Endothelial cell of umbilical vein (primary cell): ENCODE results near the gene CENPU. TPM values are rescaled to one million over a fixed set of nuclear protein-coding genes. Genes with fewer than 3 reads are reported as not detected.

Experiments
- BruUV-seq: library from RNA; stranded (reverse); fragments of 400-500 nt; replicated peaks from 2 replicates; lab custom pipeline; 2021; lab: Mats Ljungman, UMichigan
- CTCF ChIA-PET: fragments of 300-600, 350-600 bp; sonication (Branson Sonifier 250); formaldehyde crosslinking; loops from one replicate; lab custom pipeline; 2021; ENCODE audit warnings: antibody characterized with exemption, inconsistent platforms; lab: Charles Lee
- POLR2A ChIA-PET: fragments of 300-600, 350-600 bp; sonication (Branson Sonifier 250); formaldehyde crosslinking; loops from one replicate; lab custom pipeline; 2021; ENCODE audit warnings: antibody characterized with exemption, inconsistent platforms; lab: Charles Lee
- DNase-seq: peaks from one replicate; pipeline ENCODE4 v3.0.0-alpha.2; 2011; ENCODE audit warnings: low read depth, low spot score
- FAIRE-seq: peaks from 2 replicates; lab custom pipeline; 2011; peaks lifted over from hg19 to GRCh38; lab: Jason Lieb, UNC
- H2AFZ ChIP-seq: 2 replicates; pipeline ENCODE4 v1.6.0; 2012; ENCODE audit warnings: low read depth, low read length, control low read depth, inconsistent platforms
- H3K27ac ChIP-seq: 2 replicates; pipeline ENCODE4 v1.5.1; 2011; ENCODE audit warnings: low read depth, mild to moderate bottlenecking, control low read depth, low read length, moderate library complexity; ENCODE audit not compliant: insufficient read depth
- H3K27me3 ChIP-seq, 2 experiments: 2 replicates each; pipeline versions ENCODE4 v1.6.0 to v1.6.1; 2011; ENCODE audit warnings: low read length in 2 of 2, mixed read lengths in 1 of 2; ENCODE audit not compliant: control insufficient read depth in 2 of 2, insufficient read depth in 2 of 2
- H3K36me3 ChIP-seq, 2 experiments: 2 replicates in 1 of 2; 3 replicates in 1 of 2; pipeline ENCODE4 v1.5.1; 2011; ENCODE audit warnings: low read length in 2 of 2, mild to moderate bottlenecking in 1 of 2, moderate library complexity in 1 of 2; ENCODE audit not compliant: control insufficient read depth in 2 of 2, insufficient read depth in 2 of 2; ENCODE audit errors: extremely low read depth in 1 of 2
- H3K4me1 ChIP-seq: 3 replicates; pipeline ENCODE4 v1.5.1; 2011; ENCODE audit warnings: mild to moderate bottlenecking, low read length; ENCODE audit not compliant: control insufficient read depth, insufficient read depth; ENCODE audit errors: extremely low read depth
- H3K4me2 ChIP-seq: 2 replicates; pipeline ENCODE4 v1.6.1; 2011; ENCODE audit warnings: low read length, control low read depth, mixed read lengths; ENCODE audit not compliant: insufficient read depth
- H3K4me3 ChIP-seq, 3 experiments: fragments of 200-600 bp in 1 of 3; sonication (generic), shearing (Covaris generic) in 1 of 3; replicated peaks in 1 of 3; 2 replicates each; pipeline ENCODE4 v1.5.1; 2011 to 2016; ENCODE audit warnings: control low read depth in 3 of 3, low read length in 3 of 3, mild to moderate bottlenecking in 2 of 3, inconsistent platforms in 1 of 3, low read depth in 1 of 3, moderate library complexity in 1 of 3; ENCODE audit not compliant: insufficient read depth in 1 of 3
- H3K79me2 ChIP-seq: 2 replicates; pipeline ENCODE4 v1.6.0; 2012; ENCODE audit warnings: low read length, inconsistent platforms; ENCODE audit not compliant: control insufficient read depth, insufficient read depth
- H3K9ac ChIP-seq: replicated peaks from 2 replicates; pipeline ENCODE3; 2011; ENCODE audit warnings: low read length, control low read depth; ENCODE audit not compliant: insufficient read depth; ENCODE audit errors: extremely low read depth
- H3K9me1 ChIP-seq: replicated peaks from 3 replicates; pipeline ENCODE4 v1.6.0; 2011; ENCODE audit warnings: mild to moderate bottlenecking, low read length; ENCODE audit not compliant: control insufficient read depth, insufficient read depth; ENCODE audit errors: extremely low read depth
- H3K9me3 ChIP-seq: replicated peaks from 2 replicates; pipeline ENCODE4 v1.5.1; 2012; ENCODE audit warnings: low read length, inconsistent platforms; ENCODE audit not compliant: control insufficient read depth, insufficient read depth
- H4K20me1 ChIP-seq: replicated peaks from 2 replicates; pipeline ENCODE3; 2011; ENCODE audit warnings: mild to moderate bottlenecking, low read length; ENCODE audit not compliant: control insufficient read depth, insufficient read depth; ENCODE audit errors: extremely low read depth
- CTCF ChIP-seq, 2 donors: IDR thresholded peaks; 1 replicate in 1 of 2; 2 replicates in 1 of 2; pipeline ENCODE4 v1.5.1; 2011; ENCODE audit warnings: low read length in 2 of 2, mild to moderate bottlenecking in 2 of 2, moderate library complexity in 2 of 2, control low read depth in 1 of 2, inconsistent platforms in 1 of 2, low read depth in 1 of 2; ENCODE audit not compliant: insufficient read depth in 1 of 2; ENCODE audit errors: extremely low read depth in 1 of 2
- FOS ChIP-seq: IDR thresholded peaks from 2 replicates; pipeline ENCODE4 v1.6.1; 2011; ENCODE audit warnings: mild to moderate bottlenecking, low read length, moderate library complexity, borderline replicate concordance; ENCODE audit not compliant: insufficient read depth
- GATA2 ChIP-seq: IDR thresholded peaks from 2 replicates; pipeline ENCODE4 v1.7.0; 2011; ENCODE audit warnings: low read depth, mild to moderate bottlenecking, moderate library complexity, mixed read lengths, low read length; ENCODE audit not compliant: insufficient read length, insufficient read depth
- JUN ChIP-seq: IDR thresholded peaks from 2 replicates; pipeline ENCODE4 v1.6.1; 2011; ENCODE audit warnings: borderline replicate concordance, low read depth; ENCODE audit not compliant: insufficient read length, insufficient read depth
- MAX ChIP-seq: IDR thresholded peaks from 2 replicates; pipeline ENCODE4 v1.6.1; 2011; ENCODE audit not compliant: insufficient read depth, insufficient read length
- MYC ChIP-seq: IDR thresholded peaks from one replicate; pipeline ENCODE4 v1.6.1; 2011; ENCODE audit warnings: mild to moderate bottlenecking, low read depth, low read length
- POLR2A ChIP-seq: IDR thresholded peaks from 2 replicates; pipeline ENCODE4 v1.6.1; 2012; ENCODE audit warnings: low read depth, mild to moderate bottlenecking, control low read depth, low read length
- dilution Hi-C: fragments of 300-500 bp; cut with MboI; formaldehyde crosslinking; loops from one replicate; pipeline ENCODE4 v1.15.0; 2019; ENCODE audit warnings: low sequenced_read_pairs; ENCODE audit not compliant: extremely low pct_ligation_motif_present
- intact Hi-C: fragments of 100-400 bp; cut with micrococcal nuclease; formaldehyde crosslinking; loops from one replicate; pipeline ENCODE4 v1.10.0; 2022
- polyA plus RNA-seq, 4 experiments: library from polyadenylated mRNA; depleted of rRNA in 3 of 4; stranded (reverse) in 3 of 4; unstranded in 1 of 4; fragments of >200 nt; gene quantifications; 2 replicates each; pipeline versions ENCODE4 v1.2.1 to v1.2.3, GENCODE V29; 2011 to 2012; ENCODE audit warnings: missing spikeins in 1 of 4
- total RNA-seq: library from RNA; stranded (reverse); gene quantifications from 2 replicates; pipeline ENCODE4 v1.2.3, GENCODE V29; 2021

The CENPU gene
- total and polyA plus RNA-seq, 2 donors (not counting 3 experiments of a cell fraction or from before 2014, with no cell fraction given) = 7.0 to 37.9 TPM

GRCh38 chr4:184756399-184756798, 22.5 kb upstream of the CENPU start:
- Histone ChIP-seq H3K79me2 (no peaks in the 10 kb centered on the region), H3K4me3 (no peak overlapping the region), H4K20me1 (no peaks in the 10 kb centered on the region), H3K9ac (no peak overlapping the region), H3K4me1 (no peaks in the 10 kb centered on the region), H3K27me3 (no peaks in the 10 kb centered on the region), H2AFZ (no peak overlapping the region), H3K36me3 (no peaks in the 10 kb centered on the region), H3K9me3 (no peaks in the 10 kb centered on the region), H3K27ac (no peak overlapping the region), H3K9me1 (no peaks in the 10 kb centered on the region), H3K4me2 (no peak overlapping the region)
- intact Hi-C loops = no loop called here
- DNase-seq = no peak
- no peak for FAIRE-seq
- no TSS peak for BruUV-seq
- TF ChIP-seq POLR2A (no peak), JUN (no peak), FOS (no peak), CTCF (IDR thresholded peaks at IDR 0.05; ENCODE audit: extremely low read depth in 1 of 2, insufficient read depth in 1 of 2, low read depth in 1 of 2, low read length in 2 of 2) (no peak), MAX (no peak), GATA2 (no peak), MYC (no peak)
- dilution Hi-C loops = no loop called here
- ChIA-PET POLR2A (no interaction called here), CTCF (interaction anchor here (2.7 kb wide), 1 partner anchor 11 kb away, joined by 11 read pairs; no protein-coding TSS in a partner anchor)
